ENCODE measurements around the gene F9.

DNA sequence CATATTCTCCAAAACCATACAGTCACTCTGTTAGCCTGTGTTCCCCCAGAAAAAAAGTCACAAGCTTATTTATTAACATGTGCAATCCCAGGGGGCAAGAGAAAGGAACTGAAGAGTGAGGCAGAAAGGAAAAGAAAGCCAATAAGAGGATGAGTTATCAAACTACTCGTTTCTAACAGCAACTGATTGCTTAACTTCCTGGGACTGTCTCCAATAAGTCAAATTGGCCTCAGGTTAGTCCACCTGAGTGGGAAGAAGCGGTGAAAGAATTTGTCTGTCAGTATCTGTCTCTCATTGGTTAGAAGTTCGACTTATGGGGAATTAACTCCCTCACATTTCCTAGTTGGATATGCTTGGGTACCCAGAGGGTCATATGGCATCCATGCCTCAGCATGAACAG, 14.1 kb downstream of the F9 start:
- TF ChIP-seq POLR2A (IDR thresholded peaks at IDR 0.05): no peak
- TF ChIP-seq, protein P1, sequence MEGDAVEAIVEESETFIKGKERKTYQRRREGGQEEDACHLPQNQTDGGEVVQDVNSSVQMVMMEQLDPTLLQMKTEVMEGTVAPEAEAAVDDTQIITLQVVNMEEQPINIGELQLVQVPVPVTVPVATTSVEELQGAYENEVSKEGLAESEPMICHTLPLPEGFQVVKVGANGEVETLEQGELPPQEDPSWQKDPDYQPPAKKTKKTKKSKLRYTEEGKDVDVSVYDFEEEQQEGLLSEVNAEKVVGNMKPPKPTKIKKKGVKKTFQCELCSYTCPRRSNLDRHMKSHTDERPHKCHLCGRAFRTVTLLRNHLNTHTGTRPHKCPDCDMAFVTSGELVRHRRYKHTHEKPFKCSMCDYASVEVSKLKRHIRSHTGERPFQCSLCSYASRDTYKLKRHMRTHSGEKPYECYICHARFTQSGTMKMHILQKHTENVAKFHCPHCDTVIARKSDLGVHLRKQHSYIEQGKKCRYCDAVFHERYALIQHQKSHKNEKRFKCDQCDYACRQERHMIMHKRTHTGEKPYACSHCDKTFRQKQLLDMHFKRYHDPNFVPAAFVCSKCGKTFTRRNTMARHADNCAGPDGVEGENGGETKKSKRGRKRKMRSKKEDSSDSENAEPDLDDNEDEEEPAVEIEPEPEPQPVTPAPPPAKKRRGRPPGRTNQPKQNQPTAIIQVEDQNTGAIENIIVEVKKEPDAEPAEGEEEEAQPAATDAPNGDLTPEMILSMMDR (IDR thresholded peaks at IDR 0.05): no peak

Measured in right lobe of liver (tissue), 4 donors.